Transverse colon (tissue), 3 donors: ENCODE data around the gene EEF1AKMT4.

Source experiments
- EP300 ChIP-seq: sonication (generic); formaldehyde crosslinking; IDR thresholded peaks from one replicate; pipeline ENCODE4 v1.6.1; 2017; ENCODE audit warnings: antibody characterized with exemption, low read depth
- POLR2A ChIP-seq: fragments of 450-650 bp; IDR thresholded peaks from one replicate; pipeline ENCODE4 v1.6.1; 2016; ENCODE audit warnings: antibody characterized with exemption, mild to moderate bottlenecking, moderate library complexity
- TF ChIP-seq, protein P1 (sequence below), 5 experiments: fragments of 200-600 bp in 3 of 5; fragments of 450-650 bp in 2 of 5; sonication (generic) in 3 of 5; IDR thresholded peaks; 1 replicate in 2 of 5; 2 replicates in 3 of 5; pipeline ENCODE4 v1.5.1; 2016 to 2017; ENCODE audit warnings: antibody characterized with exemption in 5 of 5, inconsistent platforms in 3 of 5, mild to moderate bottlenecking in 2 of 5, moderate library complexity in 1 of 5

DNA sequence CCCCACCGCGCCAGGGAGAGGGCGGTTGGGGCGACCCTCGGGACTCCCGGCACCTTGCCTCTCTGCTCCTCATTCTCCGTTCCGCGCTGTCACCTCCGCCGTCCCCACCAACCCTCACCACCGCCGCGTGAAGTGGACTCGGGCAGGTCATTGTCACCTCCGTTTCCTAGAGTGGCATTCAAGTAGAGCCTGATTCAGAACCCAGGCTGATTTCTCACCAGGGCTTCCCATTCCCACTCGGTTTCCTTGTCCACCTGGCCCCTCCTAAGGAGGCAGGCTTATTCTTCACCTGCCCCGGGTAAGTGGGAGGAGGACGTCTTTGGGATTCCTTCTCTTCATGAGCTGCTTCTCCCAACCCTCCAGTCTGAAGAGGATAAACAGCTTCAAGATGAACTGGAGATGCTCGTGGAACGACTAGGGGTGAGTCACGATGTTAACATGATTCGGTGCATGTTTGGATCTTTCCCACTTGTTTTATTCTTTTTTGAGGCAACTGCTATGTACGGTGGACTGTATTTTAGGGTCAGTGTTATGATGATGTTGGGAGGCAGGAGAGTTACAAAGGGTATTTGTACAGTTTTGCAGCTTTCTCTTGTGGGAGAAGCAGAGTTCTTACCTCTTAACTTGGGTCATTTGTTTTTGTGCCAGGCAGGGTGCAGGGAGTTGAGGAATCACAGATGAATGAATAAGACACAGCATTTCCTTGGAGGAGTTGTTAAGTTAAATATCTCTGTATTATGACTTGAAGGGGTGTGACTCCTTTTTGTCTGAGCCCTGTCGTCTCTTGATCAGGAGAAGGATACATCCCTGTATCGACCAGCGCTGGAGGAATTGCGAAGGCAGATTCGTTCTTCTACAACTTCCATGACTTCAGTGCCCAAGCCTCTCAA is 50.3 kb downstream of the EEF1AKMT4 start:
- TF ChIP-seq, protein P1, sequence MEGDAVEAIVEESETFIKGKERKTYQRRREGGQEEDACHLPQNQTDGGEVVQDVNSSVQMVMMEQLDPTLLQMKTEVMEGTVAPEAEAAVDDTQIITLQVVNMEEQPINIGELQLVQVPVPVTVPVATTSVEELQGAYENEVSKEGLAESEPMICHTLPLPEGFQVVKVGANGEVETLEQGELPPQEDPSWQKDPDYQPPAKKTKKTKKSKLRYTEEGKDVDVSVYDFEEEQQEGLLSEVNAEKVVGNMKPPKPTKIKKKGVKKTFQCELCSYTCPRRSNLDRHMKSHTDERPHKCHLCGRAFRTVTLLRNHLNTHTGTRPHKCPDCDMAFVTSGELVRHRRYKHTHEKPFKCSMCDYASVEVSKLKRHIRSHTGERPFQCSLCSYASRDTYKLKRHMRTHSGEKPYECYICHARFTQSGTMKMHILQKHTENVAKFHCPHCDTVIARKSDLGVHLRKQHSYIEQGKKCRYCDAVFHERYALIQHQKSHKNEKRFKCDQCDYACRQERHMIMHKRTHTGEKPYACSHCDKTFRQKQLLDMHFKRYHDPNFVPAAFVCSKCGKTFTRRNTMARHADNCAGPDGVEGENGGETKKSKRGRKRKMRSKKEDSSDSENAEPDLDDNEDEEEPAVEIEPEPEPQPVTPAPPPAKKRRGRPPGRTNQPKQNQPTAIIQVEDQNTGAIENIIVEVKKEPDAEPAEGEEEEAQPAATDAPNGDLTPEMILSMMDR (IDR thresholded peaks at IDR 0.05), result no peak
- TF ChIP-seq EP300 (no peak), POLR2A (no peak)
